SK-N-MC (cell line): ENCODE measurements around the gene ACVR1.

Source experiments
- EZH2 ChIP-seq: fragments of 200-600 bp; sonication (generic); IDR thresholded peaks from one replicate; pipeline ENCODE4 v1.6.1; 2017; ENCODE audit warnings: antibody characterized with exemption
- POLR2AphosphoS5 ChIP-seq: IDR thresholded peaks from 2 replicates; pipeline ENCODE4 v1.6.1; 2012; ENCODE audit warnings: mild to moderate bottlenecking, low read depth, low read length, borderline replicate concordance

- TF ChIP-seq POLR2AphosphoS5: no peak
- no peak for TF ChIP-seq EZH2
Observed at GRCh38 chr2:157895531-157895930, 19.4 kb upstream of the ACVR1 start.
